WTC11 (cell line): Measurements from ENCODE around the gene UBE2V1. TPM values are rescaled to one million over a fixed set of nuclear protein-coding genes. Genes with fewer than 3 reads are reported as not detected.

Source experiments
- ELF4 ChIP-seq: sonication (generic); formaldehyde crosslinking; IDR thresholded peaks from 2 replicates; pipeline ENCODE4 v1.8.1; 2022; ENCODE audit warnings: low read depth, mild to moderate bottlenecking, moderate library complexity, missing genetic modification reagents
- ETV6 ChIP-seq: sonication (generic); formaldehyde crosslinking; IDR thresholded peaks from 2 replicates; pipeline ENCODE4 v1.8.1; 2022; ENCODE audit warnings: mild to moderate bottlenecking, missing genetic modification reagents
- FOXP4 ChIP-seq: sonication (generic); formaldehyde crosslinking; IDR thresholded peaks from 2 replicates; pipeline ENCODE4 v1.8.0; 2022; ENCODE audit warnings: mild to moderate bottlenecking, missing genetic modification reagents
- JAZF1 ChIP-seq: fragments of 250-450 bp; sonication (Bioruptor Pico); IDR thresholded peaks from 2 replicates; pipeline ENCODE4 v1.9.0; 2021; ENCODE audit warnings: moderate library complexity, mild to moderate bottlenecking, inconsistent platforms
- MXD4 ChIP-seq: fragments of 250-450 bp; sonication (Bioruptor Pico); IDR thresholded peaks from 2 replicates; pipeline ENCODE4 v1.8.0; 2021; ENCODE audit warnings: mild to moderate bottlenecking, moderate library complexity, borderline replicate concordance
- PRRX2 ChIP-seq: fragments of 250-450 bp; sonication (Bioruptor Pico); IDR thresholded peaks from 2 replicates; pipeline ENCODE4 v1.8.0; 2021; ENCODE audit warnings: mild to moderate bottlenecking
- RELA ChIP-seq: sonication (generic); formaldehyde crosslinking; IDR thresholded peaks from 2 replicates; pipeline ENCODE4 v1.8.1; 2022; ENCODE audit warnings: missing genetic modification reagents, mild to moderate bottlenecking, borderline replicate concordance
- SMAD4 ChIP-seq: sonication (generic); formaldehyde crosslinking; IDR thresholded peaks from 2 replicates; pipeline ENCODE4 v1.8.0; 2022; ENCODE audit warnings: mild to moderate bottlenecking, missing genetic modification reagents
- STAT6 ChIP-seq: sonication (generic); formaldehyde crosslinking; conservative IDR thresholded peaks from 2 replicates; pipeline ENCODE4 v1.8.1; 2023; ENCODE audit warnings: mild to moderate bottlenecking, low read depth, missing genetic modification reagents, moderate library complexity
- USF2 ChIP-seq: sonication (generic); formaldehyde crosslinking; IDR thresholded peaks from 2 replicates; pipeline ENCODE4 v1.8.1; 2023; ENCODE audit warnings: mild to moderate bottlenecking, missing genetic modification reagents, moderate library complexity
- ZBTB43 ChIP-seq: sonication (generic); formaldehyde crosslinking; IDR thresholded peaks from 2 replicates; pipeline ENCODE4 v1.8.1; 2023; ENCODE audit warnings: mild to moderate bottlenecking, missing genetic modification reagents
- ZMAT4 ChIP-seq: fragments of 250-450 bp; sonication (Bioruptor Pico); IDR thresholded peaks from 2 replicates; pipeline ENCODE4 v1.9.0; 2021; ENCODE audit warnings: mild to moderate bottlenecking
- ZNF317 ChIP-seq: sonication (generic); formaldehyde crosslinking; IDR thresholded peaks from 2 replicates; pipeline ENCODE4 v1.8.1; 2023; ENCODE audit warnings: low read depth, mild to moderate bottlenecking, moderate library complexity, missing genetic modification reagents, borderline replicate concordance
- ZNF425 ChIP-seq: fragments of 250-450 bp; sonication (Bioruptor Pico); conservative IDR thresholded peaks from 2 replicates; pipeline ENCODE4 v1.9.0; 2021; ENCODE audit warnings: mild to moderate bottlenecking
- ZNF532 ChIP-seq: fragments of 250-450 bp; sonication (Bioruptor Pico); IDR thresholded peaks from 2 replicates; pipeline ENCODE4 v1.9.0; 2021; ENCODE audit warnings: mild to moderate bottlenecking, borderline replicate concordance
- total RNA-seq: library from RNA; stranded (reverse); gene quantifications from 3 replicates; pipeline ENCODE4 v1.2.3, GENCODE V29; 2021

The UBE2V1 gene
- total RNA-seq, 1 experiment from 2014 or later, result 144 TPM

GRCh38 chr20:50101281-50101680 is 11.7 kb downstream of the UBE2V1 start (continued):
- TF ChIP-seq ZNF532 (CRISPR knock-in tag) (no peak), ETV6 (no peak), JAZF1 (CRISPR knock-in tag) (no peak), USF2 (no peak), ZNF425 (CRISPR knock-in tag) (no peak), STAT6 (no peak), PRRX2 (no peak), ZNF317 (CRISPR knock-in tag) (no peak), MXD4 (CRISPR knock-in tag) (no peak), ELF4 (CRISPR knock-in tag) (no peak), ZMAT4 (CRISPR knock-in tag) (no peak), ZBTB43 (no peak), RELA (CRISPR knock-in tag) (no peak), FOXP4 (CRISPR knock-in tag) (no peak), SMAD4 (CRISPR knock-in tag) (no peak)
- TF ChIP-seq, all 79 proteins: peak for 0
